HEK293 (cell line): ENCODE data around the gene HNRNPK.

Experiments used
- ELK4 ChIP-seq: IDR thresholded peaks from 2 replicates; pipeline ENCODE4 v1.6.1; 2011; ENCODE audit warnings: mild to moderate bottlenecking, low read depth, low read length, borderline replicate concordance
- IKZF3 ChIP-seq: fragments of 450-650 bp; IDR thresholded peaks from 2 replicates; pipeline ENCODE4 v1.5.0; 2018; ENCODE audit warnings: missing biosample characterization, mild to moderate bottlenecking, missing genetic modification characterization, moderate library complexity
- ZNF174 ChIP-seq: fragments of 450-650 bp; formaldehyde crosslinking; IDR thresholded peaks from 2 replicates; pipeline ENCODE4 v1.5.0; 2017; ENCODE audit warnings: missing biosample characterization, mild to moderate bottlenecking, missing genetic modification characterization
- ZNF292 ChIP-seq: fragments of 450-650 bp; formaldehyde crosslinking; IDR thresholded peaks from 2 replicates; pipeline ENCODE4 v1.5.1; 2016; ENCODE audit warnings: low read depth, missing biosample characterization, missing genetic modification characterization, borderline replicate concordance
- ZNF670 ChIP-seq: fragments of 450-650 bp; formaldehyde crosslinking; IDR thresholded peaks from 2 replicates; pipeline ENCODE4 v1.5.1; 2016; ENCODE audit warnings: missing biosample characterization, missing genetic modification characterization, low read depth
- ZNF785 ChIP-seq: fragments of 450-650 bp; formaldehyde crosslinking; IDR thresholded peaks from 2 replicates; pipeline ENCODE4 v1.5.1; 2016; ENCODE audit warnings: missing biosample characterization, missing genetic modification characterization

- TF ChIP-seq ZNF785 = no peak
- TF ChIP-seq ZNF174 (tag by site-specific recombination) = no peak
- TF ChIP-seq ZNF670 = no peak
- TF ChIP-seq ZNF292 (tag by site-specific recombination) = no peak
- no peak for TF ChIP-seq IKZF3 (tag by site-specific recombination)
- no peak for TF ChIP-seq ELK4
Observed at GRCh38 chr9:83956086-83956435, 24.0 kb downstream of the HNRNPK start.
